Coronary artery (tissue), 2 donors: ENCODE results near the gene IDH2.

Experiments
- DNase-seq: peaks from one replicate; pipeline ENCODE4 v3.0.0-alpha.2; 2017; ENCODE audit warnings: low spot score
- H3K27ac ChIP-seq, 2 donors: fragments of 200-600 bp; sonication (generic); one replicate each; pipeline ENCODE4 v1.5.1; 2016 to 2019
- H3K4me3 ChIP-seq: fragments of 200-600 bp; sonication (generic); 2 replicates; pipeline ENCODE4 v1.5.1; 2016; ENCODE audit warnings: mild to moderate bottlenecking, moderate library complexity
- TF ChIP-seq, protein P1 (sequence below): fragments of 200-600 bp; sonication (generic); IDR thresholded peaks from one replicate; pipeline ENCODE4 v1.5.1; 2019; ENCODE audit warnings: antibody characterized with exemption

Gene IDH2

DNA sequence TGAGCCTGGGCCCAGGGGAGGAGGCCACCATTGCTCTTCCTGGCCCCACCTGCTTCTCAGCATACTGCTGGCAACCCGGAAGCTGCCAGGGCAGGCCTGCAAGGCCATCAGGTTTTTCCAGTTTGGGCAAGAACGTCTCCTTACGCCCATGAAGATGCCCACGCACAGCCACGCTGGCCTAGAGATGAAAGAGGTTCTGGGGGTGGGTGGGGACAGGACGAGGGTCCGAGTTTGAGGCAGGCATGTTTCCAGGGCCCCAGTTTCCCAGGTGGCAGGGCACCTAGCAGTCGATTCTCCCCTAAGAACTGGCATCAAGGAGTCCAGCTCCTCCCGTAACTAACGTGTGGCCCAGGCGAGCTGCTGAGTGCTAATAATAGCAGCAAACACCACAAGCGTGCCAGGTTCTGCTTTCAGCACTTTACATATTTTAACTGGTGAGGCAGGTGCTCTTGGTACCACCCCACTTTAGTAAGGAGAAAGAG, 55.3 kb downstream of the IDH2 start:
- no peak for DNase-seq
- no peak overlapping the region for H3K27ac ChIP-seq
- TF ChIP-seq, protein P1, sequence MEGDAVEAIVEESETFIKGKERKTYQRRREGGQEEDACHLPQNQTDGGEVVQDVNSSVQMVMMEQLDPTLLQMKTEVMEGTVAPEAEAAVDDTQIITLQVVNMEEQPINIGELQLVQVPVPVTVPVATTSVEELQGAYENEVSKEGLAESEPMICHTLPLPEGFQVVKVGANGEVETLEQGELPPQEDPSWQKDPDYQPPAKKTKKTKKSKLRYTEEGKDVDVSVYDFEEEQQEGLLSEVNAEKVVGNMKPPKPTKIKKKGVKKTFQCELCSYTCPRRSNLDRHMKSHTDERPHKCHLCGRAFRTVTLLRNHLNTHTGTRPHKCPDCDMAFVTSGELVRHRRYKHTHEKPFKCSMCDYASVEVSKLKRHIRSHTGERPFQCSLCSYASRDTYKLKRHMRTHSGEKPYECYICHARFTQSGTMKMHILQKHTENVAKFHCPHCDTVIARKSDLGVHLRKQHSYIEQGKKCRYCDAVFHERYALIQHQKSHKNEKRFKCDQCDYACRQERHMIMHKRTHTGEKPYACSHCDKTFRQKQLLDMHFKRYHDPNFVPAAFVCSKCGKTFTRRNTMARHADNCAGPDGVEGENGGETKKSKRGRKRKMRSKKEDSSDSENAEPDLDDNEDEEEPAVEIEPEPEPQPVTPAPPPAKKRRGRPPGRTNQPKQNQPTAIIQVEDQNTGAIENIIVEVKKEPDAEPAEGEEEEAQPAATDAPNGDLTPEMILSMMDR: no peak
- no peak overlapping the region for H3K4me3 ChIP-seq

DNA sequence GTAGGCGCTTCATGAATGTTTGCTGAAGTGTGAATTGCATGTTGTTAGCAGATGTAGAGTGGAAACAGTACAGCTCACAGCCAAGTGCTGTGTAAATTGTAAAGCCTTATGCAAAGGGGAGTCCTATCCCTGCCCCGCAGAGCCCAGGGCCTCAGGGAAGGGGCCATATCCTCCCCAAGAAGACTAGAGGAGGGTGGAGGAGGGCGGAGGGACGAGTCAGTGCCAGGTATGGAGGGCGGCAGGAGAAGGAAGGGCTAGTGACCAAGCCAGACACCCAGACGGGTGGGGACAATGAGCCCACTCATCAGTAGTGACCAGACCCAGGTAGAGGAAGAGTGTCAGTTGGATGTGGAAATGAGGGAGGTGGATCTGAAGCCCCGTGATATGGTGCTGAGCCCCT, 56.0 kb downstream of the IDH2 start:
- TF ChIP-seq, protein P1: no peak
- Histone ChIP-seq H3K4me3 (no peak overlapping the region), H3K27ac (no peak overlapping the region)
- no peak for DNase-seq

DNA sequence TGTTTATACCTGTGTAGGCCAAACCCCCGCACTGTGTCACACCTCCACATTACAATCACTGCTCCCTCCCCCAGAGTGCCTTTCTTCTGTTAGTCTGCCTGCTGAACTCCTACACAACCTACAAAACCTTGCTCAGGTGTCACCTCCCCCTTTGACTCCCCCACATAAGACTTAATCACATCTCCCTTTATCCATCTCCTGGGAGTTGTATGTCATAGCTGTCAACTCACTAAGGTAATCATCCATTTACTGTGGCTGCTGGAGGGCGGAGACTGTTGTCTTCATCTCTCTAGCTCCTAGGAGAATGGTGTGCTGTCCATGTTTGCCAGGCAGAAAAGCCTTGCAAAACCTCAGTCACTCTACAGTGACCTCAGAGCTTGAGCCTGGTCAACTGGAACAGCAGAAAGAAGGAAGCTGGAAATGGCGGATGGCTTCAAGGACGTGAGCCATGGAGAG, 57.3 kb downstream of the IDH2 start:
- Histone ChIP-seq H3K27ac (no peak overlapping the region), H3K4me3 (no peak overlapping the region)
- no peak for DNase-seq
- TF ChIP-seq, protein P1: no peak

DNA sequence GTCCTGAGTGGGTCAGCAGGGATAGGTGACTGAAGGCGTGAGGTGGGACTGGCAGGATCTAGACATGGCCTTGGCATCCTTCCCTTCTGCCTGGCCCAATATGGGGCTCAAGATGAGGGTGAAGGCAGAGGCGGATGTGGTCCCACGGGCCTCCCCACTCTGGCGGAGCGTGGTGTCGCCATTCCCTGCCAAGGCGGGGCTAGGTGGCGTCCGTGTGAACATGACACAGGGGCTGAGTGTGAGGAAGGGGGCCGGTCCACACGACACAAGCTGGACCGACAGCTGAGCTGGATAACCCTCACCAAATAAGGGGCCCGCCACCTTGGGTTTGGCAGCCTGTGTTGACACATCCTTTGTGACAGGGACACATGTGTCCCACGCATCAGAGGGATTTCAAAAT, 58.1 kb downstream of the IDH2 start:
- TF ChIP-seq, protein P1: no peak
- DNase-seq: no peak
- Histone ChIP-seq H3K27ac (no peak overlapping the region), H3K4me3 (no peak overlapping the region)

DNA sequence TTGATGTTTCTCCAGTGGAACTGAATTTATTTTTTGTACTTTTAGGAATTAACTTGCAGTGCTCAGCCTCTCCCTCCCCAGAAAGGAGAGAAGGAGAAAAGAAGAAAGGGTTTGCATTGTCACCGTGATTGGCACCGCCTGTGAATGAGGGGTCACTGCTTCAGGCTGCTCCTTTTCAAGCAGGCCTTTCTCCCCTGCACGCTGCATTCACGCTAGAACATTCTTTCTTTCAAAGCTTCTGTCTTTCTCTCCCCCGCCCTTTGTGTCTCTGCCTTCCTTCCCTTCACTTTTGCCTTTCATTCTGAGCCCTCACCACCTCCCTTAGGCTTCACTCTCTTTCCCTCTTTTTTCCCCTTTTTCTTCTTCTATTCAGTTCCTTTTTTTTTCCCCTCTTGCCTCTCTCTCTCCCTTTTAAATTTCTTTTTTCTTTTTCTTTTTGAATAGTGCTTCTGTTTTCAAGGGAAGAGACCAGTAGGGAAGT, 58.7 kb downstream of the IDH2 start:
- Histone ChIP-seq H3K4me3 (no peak overlapping the region), H3K27ac (no peak overlapping the region)
- DNase-seq: no peak
- TF ChIP-seq, protein P1: no peak

DNA sequence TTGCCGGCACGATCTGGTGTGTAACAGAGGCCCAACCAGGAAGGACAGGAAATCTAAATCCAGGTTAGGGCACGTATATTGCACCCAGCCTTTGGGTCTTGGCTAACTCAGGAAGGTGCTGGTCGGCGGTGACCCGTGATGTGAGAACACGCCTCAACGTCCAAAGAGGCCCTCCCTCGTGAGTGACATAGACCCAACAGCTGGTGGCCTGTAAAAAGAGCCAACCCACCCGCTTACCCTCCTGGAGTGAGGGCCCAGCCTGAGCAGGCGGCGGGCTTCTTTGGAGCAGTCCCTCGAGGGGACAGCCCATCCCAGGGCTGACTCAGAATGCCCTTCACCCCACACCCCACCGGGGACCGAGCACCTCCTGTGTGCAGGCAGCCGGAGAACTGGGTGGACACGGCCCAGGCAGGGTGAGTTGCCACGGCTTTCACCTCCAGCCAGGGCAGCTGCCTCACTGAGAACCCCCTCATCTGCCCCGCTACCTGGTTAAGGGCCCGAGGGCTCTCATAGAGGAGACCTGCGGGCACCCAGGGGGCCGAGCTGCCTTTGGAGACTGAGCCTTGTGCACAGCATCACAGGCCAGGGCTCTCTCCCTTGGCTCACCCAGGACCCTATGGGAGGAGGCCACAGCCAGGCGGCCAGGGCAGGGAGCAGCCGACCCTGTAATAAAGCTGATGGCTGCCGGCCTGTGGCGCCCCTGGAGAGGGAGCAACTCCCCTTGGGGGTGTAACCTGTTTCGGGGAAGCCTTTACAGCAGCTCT, 59.3 kb downstream of the IDH2 start:
- H3K4me3 ChIP-seq: no peak overlapping the region
- no peak overlapping the region for H3K27ac ChIP-seq
- TF ChIP-seq, protein P1: no peak
- DNase-seq: no peak

DNA sequence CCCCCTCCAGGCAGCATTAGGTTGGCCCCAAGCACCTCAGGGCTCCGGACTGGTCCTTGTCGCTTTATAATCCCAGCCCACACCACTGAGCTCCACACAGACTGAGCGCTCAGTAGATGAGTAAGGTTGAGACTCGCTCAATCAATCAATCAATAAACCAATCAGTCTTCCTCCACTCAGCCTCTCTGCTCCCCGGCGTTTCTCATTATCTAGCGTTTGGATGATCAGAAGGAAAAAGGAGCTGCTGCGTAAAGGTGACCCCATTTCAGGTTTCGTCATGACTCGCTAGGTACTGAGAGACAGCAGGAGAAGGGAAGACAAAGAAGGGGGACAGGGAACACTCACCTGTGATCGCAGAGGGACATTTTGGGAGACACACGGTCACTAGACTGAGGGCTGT, 59.9 kb downstream of the IDH2 start:
- TF ChIP-seq, protein P1: no peak
- DNase-seq: no peak
- Histone ChIP-seq H3K4me3 (no peak overlapping the region), H3K27ac (no peak overlapping the region)
